ENCODE measurements around the gene HECA.
"Not testable (repeated sequence)": the region's sequence is repeated elsewhere in the genome, so short reads cannot be mapped to it uniquely, and the experiment has no call there.

Gene HECA

GRCh38 chr6:139134817-139135577, at the start of gene HECA:
Gene HECA, plus strand, starts transcription at chr6:139135080. Its CDS starts 317 bp downstream, at chr6:139135397.
- peak; percentile 99 for DNase-seq

- no peak for DNase-seq
These were observed 43.1 kb upstream of the HECA start for GRCh38 chr6:139091826-139092225.

- peak; percentile 79 for DNase-seq
These were observed 34.9 kb upstream of the HECA start for GRCh38 chr6:139099984-139100383.

- DNase-seq: no peak
These were observed 27.8 kb upstream of the HECA start for GRCh38 chr6:139107051-139107450.

- DNase-seq: no peak
These were observed 26.5 kb upstream of the HECA start for GRCh38 chr6:139108378-139108777.

GRCh38 chr6:139109558-139109957, 25.3 kb upstream of the HECA start:
- DNase-seq: peak; percentile 43

- DNase-seq: no peak
These were observed 22.7 kb upstream of the HECA start for GRCh38 chr6:139112146-139112545.

GRCh38 chr6:139112561-139112960, 22.3 kb upstream of the HECA start:
- DNase-seq: no peak

GRCh38 chr6:139114746-139115145, 20.1 kb upstream of the HECA start:
- no peak for DNase-seq

- DNase-seq: no peak
These were observed 18.7 kb upstream of the HECA start for GRCh38 chr6:139115989-139116758.

- no peak for DNase-seq
These were observed 17.1 kb upstream of the HECA start for GRCh38 chr6:139117734-139118133.

GRCh38 chr6:139119552-139119951, 15.3 kb upstream of the HECA start:
- no peak for DNase-seq

GRCh38 chr6:139122823-139123222, 12.1 kb upstream of the HECA start:
- not testable (repeated sequence) for DNase-seq

- peak; percentile 95 for DNase-seq
These were observed 9.8 kb upstream of the HECA start for GRCh38 chr6:139124887-139125672.

- DNase-seq: peak; percentile 84
These were observed 8.6 kb upstream of the HECA start for GRCh38 chr6:139126255-139126654.

GRCh38 chr6:139126931-139127330, 7.9 kb upstream of the HECA start:
- DNase-seq: peak; percentile 34

- no peak for DNase-seq
These were observed 5.6 kb upstream of the HECA start for GRCh38 chr6:139129284-139129683.

- DNase-seq: no peak
These were observed 3.1 kb upstream of the HECA start for GRCh38 chr6:139131736-139132280.

GRCh38 chr6:139133262-139134063, 1.4 kb upstream of the HECA start:
- no peak for DNase-seq

- DNase-seq: no peak
These were observed 850 bp upstream of the HECA start for GRCh38 chr6:139134064-139134395.

GRCh38 chr6:139135578-139136545, 982 bp downstream of the HECA start:
- no peak for DNase-seq

Measured in activated CD4-positive, alpha-beta T cell treated with anti-CD3 and anti-CD28 coated beads, Interleukin-10, Interleukin-2, amounts not matched to agents 100 ng/mL and 50 ng/mL, durations not matched to agents 16 hours and 8 hours (primary cell).